ENCODE measurements around the gene CDH13. TPM values are rescaled to one million over a fixed set of nuclear protein-coding genes. Genes with fewer than 3 reads are reported as not detected.

Gene CDH13
- total and polyA plus RNA-seq, 2 of the 8 experiments (the other 6 are each of a cell fraction or from before 2014, with no cell fraction given) = 2.3 to 2.4 TPM

GRCh38 chr16:83011939-83012338, 385.2 kb downstream of the CDH13 start:
- Histone ChIP-seq H3K14ac (ENCODE audit: insufficient read length) (no peak overlapping the region), H3K27ac (ENCODE audit: low read depth, low read length) (no peak overlapping the region), H3K56ac (replicated peaks; ENCODE audit: insufficient read length, low read depth, low read length) (no peak overlapping the region), H3K27me3 (replicated peaks in 1 of 4; ENCODE audit: control insufficient read depth in 3 of 4, extremely low read depth in 1 of 4, insufficient read depth in 3 of 4, low read length in 3 of 4) (no peaks in the 10 kb centered on the region), H4K8ac (ENCODE audit: extremely low read depth, insufficient read depth, low read length) (no peak overlapping the region), H4K5ac (ENCODE audit: insufficient read length, low read depth, low read length) (no peak overlapping the region), H3K79me1 (ENCODE audit: low read depth, low read length) (no peaks in the 10 kb centered on the region), H4K20me1 (replicated peaks in 1 of 2; ENCODE audit: control insufficient read depth in 1 of 2, insufficient read depth in 2 of 2, low read length in 2 of 2) (no peaks in the 10 kb centered on the region), H3K23ac (ENCODE audit: insufficient read length) (no peak overlapping the region), H2BK15ac (ENCODE audit: low read length) (no peak overlapping the region), H3K9ac (replicated peaks in 1 of 4; ENCODE audit: extremely low read depth in 1 of 4, low read depth in 3 of 4, low read length in 3 of 4) (no peak overlapping the region), H2AK5ac (ENCODE audit: low read depth, low read length) (no peak overlapping the region), H3K4ac (replicated peaks; ENCODE audit: insufficient read length, low read depth, low read length) (no peak overlapping the region), H3K23me2 (ENCODE audit: low read depth, low read length) (no peaks in the 10 kb centered on the region), H3K4me3 (ENCODE audit: extremely low read depth in 1 of 4, insufficient read depth in 2 of 4, low read depth in 3 of 4, low read length in 4 of 4) (no peak overlapping the region), H2BK120ac (replicated peaks; ENCODE audit: low read depth, low read length) (no peak overlapping the region), H4K91ac (replicated peaks; ENCODE audit: insufficient read length, low read length) (no peak overlapping the region), H3K9me3 (ENCODE audit: insufficient read depth in 2 of 2, low read depth in 1 of 2, low read length in 1 of 2) (no peaks in the 10 kb centered on the region), H2AFZ (ENCODE audit: low read length) (no peak overlapping the region), H2BK5ac (ENCODE audit: low read depth, low read length) (no peak overlapping the region), H2BK12ac (ENCODE audit: low read depth, low read length) (no peak overlapping the region), H3K4me2 (ENCODE audit: insufficient read depth in 1 of 2, low read depth in 2 of 2, low read length in 2 of 2) (no peak overlapping the region), H3K36me3 (ENCODE audit: control insufficient read depth in 2 of 4, insufficient read depth in 4 of 4, low read length in 3 of 4) (no peaks in the 10 kb centered on the region), H2BK20ac (ENCODE audit: low read length) (no peak overlapping the region), H3K18ac (ENCODE audit: extremely low read depth, low read length) (no peak overlapping the region), H3K79me2 (ENCODE audit: control insufficient read depth in 1 of 2, insufficient read depth in 2 of 2, low read length in 2 of 2) (no peaks in the 10 kb centered on the region), H3K4me1 (replicated peaks in 1 of 4; ENCODE audit: control insufficient read depth in 3 of 4, insufficient read depth in 4 of 4, low read length in 3 of 4) (no peaks in the 10 kb centered on the region)
- no peak for DNase-seq (ENCODE audit: low read depth in 1 of 2, low spot score in 2 of 2)
- ChIA-PET CTCF (ENCODE audit: partially characterized antibody) (no interaction called here), POLR2A (ENCODE audit: partially characterized antibody) (no interaction called here)
- 95% methylated on average over 2 of the region's 2 CpGs; no CpG with 5 or more reads in 1 of the 2 experiments for WGBS, 2 experiments (ENCODE audit: extremely low coverage in 1 of 2, insufficient coverage in 1 of 2, insufficient read length in 1 of 2, insufficient replicate concordance in 2 of 2, low coverage in 1 of 2, low lambda C conversion rate in 2 of 2, missing lambda C conversion rate in 1 of 2)
- no peak for FAIRE-seq
- no peak for TF ChIP-seq HDAC2 (IDR thresholded peaks at IDR 0.05; ENCODE audit: borderline replicate concordance in 1 of 2, low read depth in 2 of 2, low read length in 2 of 2)
- TF ChIP-seq SP1 (IDR thresholded peaks at IDR 0.05; ENCODE audit: low read depth, low read length) = no peak
- no peak for TF ChIP-seq SIX5 (IDR thresholded peaks at IDR 0.05; ENCODE audit: low read depth, low read length)
- TF ChIP-seq CHD1 (IDR thresholded peaks at IDR 0.05; ENCODE audit: low read depth, low read length) = no peak
- no peak for TF ChIP-seq TAF7 (optimal IDR thresholded peaks at IDR 0.05; ENCODE audit: borderline replicate concordance, low read depth, low read length)
- TF ChIP-seq JUN (IDR thresholded peaks at IDR 0.05; ENCODE audit: low read depth, low read length) = no peak
- TF ChIP-seq EZH2 (IDR thresholded peaks at IDR 0.05; ENCODE audit: low read depth, low read length, severe bottlenecking) = no peak
- no peak for TF ChIP-seq CHD2 (IDR thresholded peaks at IDR 0.05; ENCODE audit: low read length)
- TF ChIP-seq NANOG (IDR thresholded peaks at IDR 0.05; ENCODE audit: insufficient read depth, low read depth, low read length, poor library complexity, severe bottlenecking) = no peak
- TF ChIP-seq RFX5 (IDR thresholded peaks at IDR 0.05; ENCODE audit: borderline replicate concordance, low read depth, low read length) = no peak
- no peak for TF ChIP-seq MAFK (IDR thresholded peaks at IDR 0.05; ENCODE audit: low read depth, low read length)
- no peak for TF ChIP-seq BRCA1 (IDR thresholded peaks at IDR 0.05; ENCODE audit: low read depth, low read length)
- TF ChIP-seq SRF (IDR thresholded peaks at IDR 0.05; ENCODE audit: low read depth, low read length) = no peak
- TF ChIP-seq, protein P1, sequence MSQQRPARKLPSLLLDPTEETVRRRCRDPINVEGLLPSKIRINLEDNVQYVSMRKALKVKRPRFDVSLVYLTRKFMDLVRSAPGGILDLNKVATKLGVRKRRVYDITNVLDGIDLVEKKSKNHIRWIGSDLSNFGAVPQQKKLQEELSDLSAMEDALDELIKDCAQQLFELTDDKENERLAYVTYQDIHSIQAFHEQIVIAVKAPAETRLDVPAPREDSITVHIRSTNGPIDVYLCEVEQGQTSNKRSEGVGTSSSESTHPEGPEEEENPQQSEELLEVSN (IDR thresholded peaks at IDR 0.05) = no peak
